ENCODE measurements around the gene TRPM7.
"Not testable (repeated sequence)": the region's sequence is repeated elsewhere in the genome, so short reads cannot be mapped to it uniquely, and the experiment has no call there.

Gene TRPM7

DNA sequence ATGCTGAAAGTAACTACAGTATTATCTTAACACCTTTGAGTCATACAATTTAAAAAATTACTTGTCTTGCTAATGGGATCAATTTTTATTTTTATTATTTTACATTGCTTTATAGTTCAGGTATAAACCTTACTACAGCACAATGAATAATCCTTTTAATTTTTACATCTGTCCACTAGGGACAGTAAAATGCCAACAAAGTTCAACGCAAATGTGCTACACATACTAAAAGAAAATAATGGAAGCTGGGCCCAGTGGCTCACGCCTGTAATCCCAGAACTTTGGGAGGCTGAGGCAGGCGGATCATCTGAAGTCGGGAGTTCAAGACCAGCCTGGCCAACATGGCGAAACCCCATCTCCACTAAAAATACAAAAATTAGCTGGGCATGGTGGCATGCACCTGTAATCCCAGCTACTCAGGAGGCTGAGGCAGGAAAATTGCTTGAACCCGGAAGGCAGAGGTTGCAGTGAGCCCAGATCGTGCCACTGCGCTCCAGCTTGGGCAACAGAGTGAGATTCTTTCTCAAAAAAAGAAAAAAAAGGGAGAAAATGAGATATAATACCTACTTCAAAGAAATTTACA is 64.1 kb downstream of the TRPM7 start:
- H3K27ac ChIP-seq; H3K4me3 ChIP-seq (ENCODE audit: low read depth, low read length); H3K4me2 ChIP-seq (ENCODE audit: low read length); H3K27me3 ChIP-seq (ENCODE audit: control insufficient read depth, insufficient read depth, low read length); H3K9ac ChIP-seq; H3K4me1 ChIP-seq; H3K79me2 ChIP-seq; H3K9me3 ChIP-seq (ENCODE audit: control insufficient read depth, low read length); H3K36me3 ChIP-seq (ENCODE audit: control insufficient read depth, insufficient read depth, low read length); H2AFZ ChIP-seq: not testable (repeated sequence)
- TF ChIP-seq, protein P1, sequence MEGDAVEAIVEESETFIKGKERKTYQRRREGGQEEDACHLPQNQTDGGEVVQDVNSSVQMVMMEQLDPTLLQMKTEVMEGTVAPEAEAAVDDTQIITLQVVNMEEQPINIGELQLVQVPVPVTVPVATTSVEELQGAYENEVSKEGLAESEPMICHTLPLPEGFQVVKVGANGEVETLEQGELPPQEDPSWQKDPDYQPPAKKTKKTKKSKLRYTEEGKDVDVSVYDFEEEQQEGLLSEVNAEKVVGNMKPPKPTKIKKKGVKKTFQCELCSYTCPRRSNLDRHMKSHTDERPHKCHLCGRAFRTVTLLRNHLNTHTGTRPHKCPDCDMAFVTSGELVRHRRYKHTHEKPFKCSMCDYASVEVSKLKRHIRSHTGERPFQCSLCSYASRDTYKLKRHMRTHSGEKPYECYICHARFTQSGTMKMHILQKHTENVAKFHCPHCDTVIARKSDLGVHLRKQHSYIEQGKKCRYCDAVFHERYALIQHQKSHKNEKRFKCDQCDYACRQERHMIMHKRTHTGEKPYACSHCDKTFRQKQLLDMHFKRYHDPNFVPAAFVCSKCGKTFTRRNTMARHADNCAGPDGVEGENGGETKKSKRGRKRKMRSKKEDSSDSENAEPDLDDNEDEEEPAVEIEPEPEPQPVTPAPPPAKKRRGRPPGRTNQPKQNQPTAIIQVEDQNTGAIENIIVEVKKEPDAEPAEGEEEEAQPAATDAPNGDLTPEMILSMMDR (IDR thresholded peaks at IDR 0.05) = peak; percentile 17

DNA sequence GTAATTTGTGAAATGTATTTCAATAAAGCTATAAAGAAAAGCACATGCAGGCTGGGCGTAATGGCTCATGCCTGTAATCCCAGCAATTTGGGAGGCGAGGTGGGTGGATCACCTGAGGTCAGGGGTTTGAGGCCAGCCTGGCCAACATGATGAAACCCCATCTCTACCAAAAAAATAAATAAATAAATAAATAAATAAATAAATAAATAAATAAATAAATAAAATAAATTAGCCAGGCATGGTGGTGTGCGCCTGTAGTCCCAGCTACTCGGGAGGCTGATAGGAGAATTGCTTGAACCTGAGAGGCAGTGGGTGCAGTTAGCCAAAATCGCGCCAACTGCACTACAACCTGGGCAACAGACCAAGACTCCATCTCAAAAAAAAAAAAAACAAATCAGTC is 69.6 kb downstream of the TRPM7 start:
- H3K27me3 ChIP-seq (ENCODE audit: control insufficient read depth, insufficient read depth, low read length); H3K27ac ChIP-seq; H3K79me2 ChIP-seq; H3K9ac ChIP-seq; H3K9me3 ChIP-seq (ENCODE audit: control insufficient read depth, low read length); H3K4me1 ChIP-seq; H3K4me2 ChIP-seq (ENCODE audit: low read length); H2AFZ ChIP-seq; H3K4me3 ChIP-seq (ENCODE audit: low read depth, low read length); H3K36me3 ChIP-seq (ENCODE audit: control insufficient read depth, insufficient read depth, low read length): not testable (repeated sequence)

DNA sequence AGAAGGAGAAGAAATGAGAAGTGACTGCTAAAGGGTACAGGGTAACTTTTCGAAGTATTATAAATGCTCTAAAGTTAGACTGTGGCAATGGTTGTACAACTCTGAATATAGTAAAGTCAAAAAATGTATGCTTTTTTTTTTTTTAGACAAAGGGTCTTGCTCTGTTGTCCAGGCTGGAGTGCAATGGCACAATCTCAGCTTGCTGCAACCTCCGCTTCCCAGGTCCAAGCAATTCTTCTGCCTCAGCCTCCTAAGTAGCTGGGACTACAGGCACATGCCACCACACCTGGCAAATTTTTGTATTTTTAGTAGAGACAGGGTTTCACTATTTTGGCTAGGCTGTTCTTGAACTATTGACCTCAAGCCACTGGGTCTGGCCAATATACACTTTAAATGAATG is 70.0 kb downstream of the TRPM7 start:
- not testable (repeated sequence) for H3K9me3 ChIP-seq (ENCODE audit: control insufficient read depth, low read length); H2AFZ ChIP-seq; H3K36me3 ChIP-seq (ENCODE audit: control insufficient read depth, insufficient read depth, low read length)

DNA sequence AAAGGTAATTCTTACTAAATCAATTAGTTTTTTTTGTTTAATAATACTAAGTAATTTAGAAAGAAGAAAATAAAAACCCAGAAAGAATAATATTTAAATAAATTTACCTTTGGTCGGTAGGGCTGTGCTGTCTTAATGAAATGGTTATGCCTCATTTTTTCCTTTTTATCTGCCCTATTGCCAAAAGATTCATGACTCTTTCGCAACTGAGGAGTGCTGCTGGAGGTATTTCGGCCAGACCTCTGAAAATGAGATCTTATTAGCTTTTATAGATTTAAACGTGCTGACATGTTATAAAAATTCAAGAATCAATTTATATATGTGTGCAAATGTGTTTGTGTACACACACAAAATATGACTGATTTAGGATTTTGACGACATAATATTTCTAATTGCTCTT is 73.0 kb downstream of the TRPM7 start:
- no peaks in the 10 kb centered on the region for H3K36me3 ChIP-seq (ENCODE audit: control insufficient read depth, insufficient read depth, low read length)
- TF ChIP-seq, protein P1 (IDR thresholded peaks at IDR 0.05) = no peak

More for the DNA sequence above, 70.0 kb downstream of the TRPM7 start:
- not testable (repeated sequence) for H3K9ac ChIP-seq; H3K4me1 ChIP-seq; H3K27ac ChIP-seq; H3K79me2 ChIP-seq; H3K4me3 ChIP-seq (ENCODE audit: low read depth, low read length); H3K27me3 ChIP-seq (ENCODE audit: control insufficient read depth, insufficient read depth, low read length); H3K4me2 ChIP-seq (ENCODE audit: low read length)

GRCh38 chr15:50607129-50607528 is 79.5 kb downstream of the TRPM7 start:
- H2AFZ ChIP-seq = no peak overlapping the region
- no peaks in the 10 kb centered on the region for H3K9me3 ChIP-seq (ENCODE audit: control insufficient read depth, low read length)
- H3K27ac ChIP-seq = no peak overlapping the region
- H3K36me3 ChIP-seq (ENCODE audit: control insufficient read depth, insufficient read depth, low read length) = no peaks in the 10 kb centered on the region
- H3K4me2 ChIP-seq (ENCODE audit: low read length) = no peak overlapping the region
- TF ChIP-seq, protein P1 (IDR thresholded peaks at IDR 0.05) = no peak
- peaks cover 10% of the 10 kb centered on the region for H3K4me1 ChIP-seq
- no peak overlapping the region for H3K4me3 ChIP-seq (ENCODE audit: low read depth, low read length)
- H3K27me3 ChIP-seq (ENCODE audit: control insufficient read depth, insufficient read depth, low read length) = no peaks in the 10 kb centered on the region
- H3K79me2 ChIP-seq = no peaks in the 10 kb centered on the region
- H3K9ac ChIP-seq = no peak overlapping the region

More for the DNA sequence above, 73.0 kb downstream of the TRPM7 start:
- H3K27me3 ChIP-seq (ENCODE audit: control insufficient read depth, insufficient read depth, low read length) = no peaks in the 10 kb centered on the region
- H3K79me2 ChIP-seq = no peaks in the 10 kb centered on the region
- H3K4me2 ChIP-seq (ENCODE audit: low read length) = no peak overlapping the region
- no peak overlapping the region for H2AFZ ChIP-seq
- no peak overlapping the region for H3K9ac ChIP-seq
- peak overlapping the region; percentile 39 for H3K27ac ChIP-seq
- H3K4me1 ChIP-seq = peaks cover 10% of the 10 kb centered on the region
- H3K9me3 ChIP-seq (ENCODE audit: control insufficient read depth, low read length) = no peaks in the 10 kb centered on the region
- H3K4me3 ChIP-seq (ENCODE audit: low read depth, low read length) = no peak overlapping the region

GRCh38 chr15:50605462-50605861 is 81.1 kb downstream of the TRPM7 start:
- Histone ChIP-seq H2AFZ (no peak overlapping the region), H3K27ac (no peak overlapping the region), H3K4me3 (ENCODE audit: low read depth, low read length) (no peak overlapping the region), H3K9ac (no peak overlapping the region), H3K9me3 (ENCODE audit: control insufficient read depth, low read length) (no peaks in the 10 kb centered on the region), H3K36me3 (ENCODE audit: control insufficient read depth, insufficient read depth, low read length) (no peaks in the 10 kb centered on the region), H3K79me2 (no peaks in the 10 kb centered on the region), H3K4me2 (ENCODE audit: low read length) (no peak overlapping the region), H3K27me3 (ENCODE audit: control insufficient read depth, insufficient read depth, low read length) (no peaks in the 10 kb centered on the region), H3K4me1 (peaks cover 5% of the 10 kb centered on the region)
- TF ChIP-seq, protein P1 (IDR thresholded peaks at IDR 0.05) = no peak

DNA sequence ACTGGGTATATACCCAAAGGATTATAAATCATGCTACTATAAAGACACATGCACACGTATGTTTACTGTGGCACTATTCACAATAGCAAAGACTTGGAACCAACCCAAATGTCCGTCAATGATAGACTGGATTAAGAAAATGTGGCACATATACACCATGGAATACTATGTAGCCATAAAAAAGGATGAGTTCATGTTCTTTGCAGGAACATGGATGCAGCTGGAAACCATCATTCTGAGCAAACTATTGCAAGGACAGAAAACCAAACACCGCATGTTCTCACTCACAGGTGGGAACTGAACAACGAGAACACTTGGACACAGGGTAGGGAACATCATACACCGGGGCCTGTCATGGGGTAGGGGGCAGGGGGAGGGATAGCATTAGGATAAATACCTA is 84.6 kb downstream of the TRPM7 start:
- not testable (repeated sequence) for H2AFZ ChIP-seq; H3K27ac ChIP-seq; H3K4me1 ChIP-seq; H3K36me3 ChIP-seq (ENCODE audit: control insufficient read depth, insufficient read depth, low read length); H3K9ac ChIP-seq; H3K4me3 ChIP-seq (ENCODE audit: low read depth, low read length); H3K9me3 ChIP-seq (ENCODE audit: control insufficient read depth, low read length); H3K27me3 ChIP-seq (ENCODE audit: control insufficient read depth, insufficient read depth, low read length); H3K4me2 ChIP-seq (ENCODE audit: low read length); H3K79me2 ChIP-seq
